Calu3 (cell line): ENCODE data around the gene DIP2B. TPM values are rescaled to one million over a fixed set of nuclear protein-coding genes. Genes with fewer than 3 reads are reported as not detected.

Source experiments
- BruUV-seq: library from RNA; stranded (reverse); fragments of 400-500 nt; replicated peaks from 2 replicates; lab custom pipeline; 2021; lab: Mats Ljungman, UMichigan
- CTCF ChIA-PET: fragments of 300-600 bp; sonication (Branson Sonifier 250); formaldehyde crosslinking; loops from one replicate; lab custom pipeline; 2022; ENCODE audit warnings: antibody characterized with exemption; lab: Charles Lee
- DNase-seq: peaks from one replicate; pipeline ENCODE4 v3.0.0; 2022
- H3K27ac Mint-ChIP-seq: one replicate; pipeline ENCODE4 v1.8.0; 2022; ENCODE audit warnings: mixed read lengths; ENCODE audit not compliant: unreplicated experiment
- H3K27me3 Mint-ChIP-seq: one replicate; pipeline ENCODE4 v1.8.0; 2022; ENCODE audit warnings: mixed read lengths; ENCODE audit not compliant: unreplicated experiment
- H3K36me3 Mint-ChIP-seq: one replicate; pipeline ENCODE4 v1.8.0; 2022; ENCODE audit warnings: mild to moderate bottlenecking, moderate library complexity, mixed read lengths; ENCODE audit not compliant: insufficient read depth, unreplicated experiment
- H3K4me1 Mint-ChIP-seq: one replicate; pipeline ENCODE4 v1.8.0; 2022; ENCODE audit warnings: mild to moderate bottlenecking, low read depth, mixed read lengths; ENCODE audit not compliant: unreplicated experiment
- H3K4me3 Mint-ChIP-seq: one replicate; pipeline ENCODE4 v1.8.0; 2022; ENCODE audit warnings: mild to moderate bottlenecking, low read depth, moderate library complexity, mixed read lengths; ENCODE audit not compliant: unreplicated experiment
- H3K9me3 Mint-ChIP-seq: one replicate; pipeline ENCODE4 v1.8.0; 2022; ENCODE audit warnings: low read depth, mixed read lengths; ENCODE audit not compliant: unreplicated experiment
- intact Hi-C: fragments of 100-400 bp; cut with micrococcal nuclease; formaldehyde crosslinking; loops from one replicate; pipeline ENCODE4 v1.10.0; 2022; ENCODE audit not compliant: unreplicated experiment
- total RNA-seq: library from RNA; stranded (reverse); gene quantifications from 2 replicates; pipeline ENCODE4 v1.2.3, GENCODE V29; 2022
- TF ChIP-seq, protein P1 (sequence below): fragments of 200-600 bp; IDR thresholded peaks from one replicate; pipeline ENCODE4 v1.8.0; 2022; ENCODE audit warnings: antibody characterized with exemption; ENCODE audit not compliant: unreplicated experiment

DIP2B gene
- total RNA-seq, 1 experiment from 2014 or later = 22.8 TPM

- Mint-ChIP-seq H3K27me3 (no peaks in the 10 kb centered on the region), H3K27ac (no peak overlapping the region), H3K9me3 (no peaks in the 10 kb centered on the region), H3K4me1 (no peaks in the 10 kb centered on the region), H3K36me3 (peaks cover 33% of the 10 kb centered on the region), H3K4me3 (no peak overlapping the region)
- TF ChIP-seq, protein P1, sequence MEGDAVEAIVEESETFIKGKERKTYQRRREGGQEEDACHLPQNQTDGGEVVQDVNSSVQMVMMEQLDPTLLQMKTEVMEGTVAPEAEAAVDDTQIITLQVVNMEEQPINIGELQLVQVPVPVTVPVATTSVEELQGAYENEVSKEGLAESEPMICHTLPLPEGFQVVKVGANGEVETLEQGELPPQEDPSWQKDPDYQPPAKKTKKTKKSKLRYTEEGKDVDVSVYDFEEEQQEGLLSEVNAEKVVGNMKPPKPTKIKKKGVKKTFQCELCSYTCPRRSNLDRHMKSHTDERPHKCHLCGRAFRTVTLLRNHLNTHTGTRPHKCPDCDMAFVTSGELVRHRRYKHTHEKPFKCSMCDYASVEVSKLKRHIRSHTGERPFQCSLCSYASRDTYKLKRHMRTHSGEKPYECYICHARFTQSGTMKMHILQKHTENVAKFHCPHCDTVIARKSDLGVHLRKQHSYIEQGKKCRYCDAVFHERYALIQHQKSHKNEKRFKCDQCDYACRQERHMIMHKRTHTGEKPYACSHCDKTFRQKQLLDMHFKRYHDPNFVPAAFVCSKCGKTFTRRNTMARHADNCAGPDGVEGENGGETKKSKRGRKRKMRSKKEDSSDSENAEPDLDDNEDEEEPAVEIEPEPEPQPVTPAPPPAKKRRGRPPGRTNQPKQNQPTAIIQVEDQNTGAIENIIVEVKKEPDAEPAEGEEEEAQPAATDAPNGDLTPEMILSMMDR = no peak
- no peak for DNase-seq
- no TSS peak for BruUV-seq
- intact Hi-C loops = no loop called here
- CTCF ChIA-PET = no interaction called here
Observed at GRCh38 chr12:50720501-50720900, 215.7 kb downstream of the DIP2B start.

DNA sequence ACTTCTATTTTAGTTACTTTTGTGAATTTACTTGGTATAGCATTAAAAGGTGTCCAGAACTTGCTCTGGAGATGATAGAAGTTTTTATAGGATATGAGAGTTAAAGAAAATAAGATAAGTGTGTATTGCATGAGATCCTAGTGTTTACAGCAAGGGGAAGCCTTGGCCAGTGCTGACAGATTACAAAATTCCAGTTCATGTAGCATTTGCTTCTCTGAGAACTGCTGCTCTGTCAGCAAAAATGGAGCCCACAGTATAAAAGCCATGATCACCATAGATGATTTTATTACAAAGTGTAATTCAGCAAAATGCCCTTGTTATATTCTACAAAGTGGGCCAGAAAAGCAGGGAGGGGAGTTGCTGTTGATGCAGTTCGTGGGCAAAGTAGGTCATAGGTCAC lies 219.1 kb downstream of the DIP2B start:
- no peaks in the 10 kb centered on the region for H3K9me3 Mint-ChIP-seq
- BruUV-seq = no TSS peak
- intact Hi-C loops = no loop called here
- TF ChIP-seq, protein P1 = no peak
- no peaks in the 10 kb centered on the region for H3K27me3 Mint-ChIP-seq
- CTCF ChIA-PET = interaction anchor here (0.5 kb wide), 1 partner anchor 44 kb away, joined by 3 read pairs; no protein-coding TSS in a partner anchor
- no peak overlapping the region for H3K27ac Mint-ChIP-seq
- peaks cover 39% of the 10 kb centered on the region for H3K36me3 Mint-ChIP-seq
- DNase-seq = no peak
- no peak overlapping the region for H3K4me3 Mint-ChIP-seq
- H3K4me1 Mint-ChIP-seq = no peaks in the 10 kb centered on the region

DNA sequence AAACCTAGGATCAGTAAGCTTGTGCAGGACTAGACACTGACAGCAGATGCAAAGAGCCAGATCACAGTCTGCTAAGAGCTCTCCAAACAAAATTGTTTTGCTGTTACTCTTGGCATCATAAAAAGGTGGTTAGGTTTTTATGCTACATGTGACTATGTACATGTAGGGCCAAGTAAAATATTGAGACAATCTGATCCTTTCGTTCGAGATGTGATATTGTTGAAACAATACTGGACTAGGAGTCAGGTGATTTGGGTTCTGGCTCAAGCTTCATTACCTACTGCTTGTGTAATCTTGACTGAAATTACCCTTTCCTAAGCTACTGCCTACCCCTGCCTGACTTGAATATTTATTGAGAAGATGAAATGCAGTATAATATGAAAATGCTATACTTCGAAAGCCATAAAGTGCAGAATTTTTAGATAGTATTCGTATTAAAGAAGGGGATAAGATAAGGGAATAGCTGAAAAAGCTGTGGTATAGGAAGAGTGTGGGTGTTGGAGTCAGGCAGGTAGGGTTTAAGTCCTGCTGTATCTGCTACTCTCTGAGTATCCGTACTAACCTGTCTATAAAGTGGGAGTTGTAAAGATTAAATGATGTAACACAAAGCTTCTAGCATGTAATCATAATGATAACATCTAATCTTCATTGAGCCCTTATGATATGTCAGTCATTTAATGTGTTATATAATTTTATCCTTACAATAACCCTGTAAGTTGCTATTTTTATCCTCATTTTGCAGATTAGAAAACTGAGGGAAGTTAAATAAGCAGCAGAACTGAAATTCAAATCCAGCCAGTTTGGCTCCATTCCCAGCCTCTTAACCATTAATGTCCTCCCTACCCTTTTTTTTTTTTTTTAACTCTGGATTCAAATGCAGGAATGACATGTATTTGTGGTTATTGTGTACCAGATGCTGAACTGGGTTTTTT lies 220.5 kb downstream of the DIP2B start:
- intact Hi-C loops = no loop called here
- CTCF ChIA-PET = interaction anchor here (0.6 kb wide), 1 partner anchor 39 kb away, joined by 3 read pairs; no protein-coding TSS in a partner anchor
- no peak overlapping the region for H3K27ac Mint-ChIP-seq
- no TSS peak for BruUV-seq
- DNase-seq = no peak
- peaks cover 46% of the 10 kb centered on the region for H3K36me3 Mint-ChIP-seq
- H3K4me3 Mint-ChIP-seq = no peak overlapping the region
- no peaks in the 10 kb centered on the region for H3K4me1 Mint-ChIP-seq
- TF ChIP-seq, protein P1 = no peak
- no peaks in the 10 kb centered on the region for H3K27me3 Mint-ChIP-seq
- H3K9me3 Mint-ChIP-seq = no peaks in the 10 kb centered on the region

DNA sequence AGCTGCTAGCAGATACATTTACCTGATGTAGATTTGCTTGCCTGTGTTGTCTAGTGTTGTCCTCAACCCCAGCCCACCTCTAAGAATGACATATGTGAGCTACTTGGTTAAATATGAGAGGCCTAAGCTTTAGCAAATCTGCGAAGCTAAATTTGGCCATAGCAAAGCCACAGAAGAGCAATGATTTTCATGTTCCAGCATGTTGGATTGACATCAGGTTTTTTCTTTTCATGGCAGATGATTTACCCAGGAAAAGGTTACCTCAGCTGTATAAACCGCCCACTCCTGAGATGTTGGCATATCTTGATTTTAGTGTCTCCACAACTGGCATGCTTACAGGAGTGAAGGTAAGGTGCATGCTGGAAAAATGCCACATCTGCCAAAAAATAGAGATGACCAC lies 222.7 kb downstream of the DIP2B start:
- CTCF ChIA-PET = no interaction called here
- BruUV-seq = no TSS peak
- intact Hi-C loops = no loop called here

More for the DNA sequence above, 222.7 kb downstream of the DIP2B start:
- Mint-ChIP-seq H3K9me3 (no peaks in the 10 kb centered on the region), H3K27me3 (no peaks in the 10 kb centered on the region), H3K27ac (no peak overlapping the region), H3K4me1 (no peaks in the 10 kb centered on the region), H3K4me3 (no peak overlapping the region), H3K36me3 (peaks cover 54% of the 10 kb centered on the region)
- no peak for DNase-seq
- TF ChIP-seq, protein P1 = no peak
